GM12891 (cell line): ENCODE results near the gene FOXP4.

Experiments
- POLR2A ChIP-seq: IDR thresholded peaks from 2 replicates; pipeline ENCODE4 v1.6.1; 2011; ENCODE audit warnings: low read depth, low read length, control low read depth
- POLR2AphosphoS5 ChIP-seq: IDR thresholded peaks from 2 replicates; pipeline ENCODE4 v1.6.1; 2011; ENCODE audit warnings: low read depth, low read length, control low read depth

GRCh38 chr6:41635365-41635764 lies 89.2 kb downstream of the FOXP4 start:
- TF ChIP-seq POLR2A: no peak
- TF ChIP-seq POLR2AphosphoS5: no peak
